ENCODE measurements around the gene TASOR.
A peak's percentile ranks its signal among the peaks of the same experiment; 100 is the strongest.
"Not testable (repeated sequence)": the region's sequence is repeated elsewhere in the genome, so short reads cannot be mapped to it uniquely, and the experiment has no call there.

Gene TASOR

GRCh38 chr3:56693750-56694149 lies 10.7 kb upstream of the TASOR start:
- no peak for TF ChIP-seq JUND (IDR thresholded peaks at IDR 0.05; ENCODE audit: low read depth)
- in situ Hi-C loops (cut with HindIII; ENCODE audit: low pct_unique_long_range_greater_than_20kb, low sequenced_read_pairs) = no loop called here
- no peak for DNase-seq (ENCODE audit: low read depth in 1 of 2, low spot score in 1 of 2)

DNA sequence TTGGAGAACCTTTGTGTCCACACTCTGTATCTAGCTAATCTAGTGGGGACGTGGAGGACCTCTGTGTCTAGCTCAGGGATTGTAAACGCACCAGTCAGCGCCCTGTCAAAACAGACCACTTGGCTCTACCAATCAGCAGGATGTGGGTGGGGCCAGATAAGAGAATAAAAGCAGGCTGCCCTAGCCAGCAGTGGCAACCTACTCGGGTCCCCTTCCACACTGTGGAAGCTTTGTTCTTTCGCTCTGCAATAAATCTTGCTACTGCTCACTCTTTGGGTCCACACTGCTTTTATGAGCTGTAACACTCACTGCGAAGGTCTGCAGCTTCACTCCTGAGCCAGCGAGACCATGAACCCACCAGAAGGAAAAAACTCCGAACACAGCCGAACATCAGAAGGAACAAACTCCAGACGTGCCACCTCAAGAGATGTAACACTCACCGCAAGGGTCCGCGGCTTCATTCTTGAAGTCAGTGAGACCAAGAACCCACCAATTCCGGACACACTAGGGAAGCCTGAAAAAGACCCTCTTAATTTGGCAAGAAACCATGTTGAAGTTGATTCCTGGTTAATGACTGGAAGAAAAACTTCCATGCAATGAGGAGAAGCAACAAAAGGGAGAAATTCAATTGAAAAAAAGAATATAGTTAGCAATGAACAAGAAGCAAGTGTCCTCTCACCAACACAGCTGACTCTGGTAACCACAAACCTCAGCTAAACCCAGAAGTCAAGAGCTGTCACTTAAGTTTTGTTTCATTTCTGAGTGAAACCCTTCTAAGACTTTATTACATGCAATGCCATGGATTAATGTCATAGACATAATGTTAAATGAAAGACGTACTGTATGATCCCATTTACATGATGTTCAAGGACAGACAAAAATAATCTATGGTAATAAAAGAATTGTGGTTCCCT lies 9.7 kb upstream of the TASOR start:
- in situ Hi-C loops (cut with HindIII; ENCODE audit: low pct_unique_long_range_greater_than_20kb, low sequenced_read_pairs); DNase-seq (ENCODE audit: low read depth in 1 of 2, low spot score in 1 of 2): not testable (repeated sequence)

DNA sequence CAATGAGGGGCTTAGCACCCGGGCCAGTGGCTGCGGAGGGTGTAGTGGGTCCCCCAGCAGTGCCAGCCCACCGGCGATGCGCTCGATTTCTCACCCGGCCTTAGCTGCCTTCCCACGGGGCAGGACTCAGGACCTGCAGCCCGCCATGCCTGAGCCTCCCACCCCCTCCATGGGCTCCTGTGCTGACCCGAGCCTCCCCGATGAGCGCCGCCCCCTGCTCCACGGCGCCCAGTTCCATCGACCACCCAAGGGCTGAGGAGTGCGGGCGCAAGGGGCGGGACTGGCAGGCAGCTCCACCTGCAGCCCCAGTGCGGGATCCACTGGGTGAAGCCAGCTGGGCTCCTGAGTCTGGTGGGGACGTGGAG lies 8.9 kb upstream of the TASOR start:
- DNase-seq (ENCODE audit: low read depth in 1 of 2, low spot score in 1 of 2); in situ Hi-C loops (cut with HindIII; ENCODE audit: low pct_unique_long_range_greater_than_20kb, low sequenced_read_pairs): not testable (repeated sequence)

DNA sequence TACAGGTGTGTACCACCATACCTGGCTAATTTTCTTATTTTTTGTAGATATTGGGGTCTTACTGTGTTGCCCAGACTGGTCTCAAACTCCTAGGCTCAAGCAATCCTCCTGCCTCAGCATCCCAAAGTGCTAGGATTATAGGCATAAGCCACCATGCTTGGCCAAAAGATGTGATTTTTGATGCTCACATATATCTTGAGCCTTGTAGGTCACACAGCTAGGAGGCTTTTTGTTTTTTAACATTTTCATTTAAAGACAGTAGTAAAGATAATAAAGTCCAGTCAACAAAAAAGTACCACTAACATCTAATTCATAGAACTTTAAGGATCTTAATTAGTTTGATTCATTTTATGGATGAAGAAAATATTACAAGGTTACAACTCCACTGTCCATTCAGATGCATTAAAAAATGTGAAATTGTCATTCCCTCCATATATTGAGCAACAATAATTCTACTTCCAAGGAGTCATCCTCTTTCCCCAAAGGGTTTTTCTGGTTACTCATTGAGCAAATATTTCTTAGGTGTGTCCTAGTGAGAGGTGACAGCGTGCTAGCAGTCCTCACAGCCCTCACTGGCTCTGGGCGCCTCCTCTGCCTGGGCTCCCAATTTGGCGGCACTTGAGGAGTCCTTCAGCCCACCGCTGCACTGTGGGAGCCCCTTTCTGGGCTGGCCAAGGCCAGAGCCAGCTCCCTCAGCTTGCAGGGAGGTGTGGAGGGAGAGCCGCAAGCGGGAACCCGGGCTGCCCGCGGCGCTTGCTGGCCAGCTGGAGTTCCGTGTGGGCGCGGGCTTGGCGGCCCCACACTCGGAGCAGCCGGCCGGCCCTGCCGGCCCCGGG lies 8.3 kb upstream of the TASOR start:
- TF ChIP-seq JUND (IDR thresholded peaks at IDR 0.05; ENCODE audit: low read depth) = no peak
- in situ Hi-C loops (cut with HindIII; ENCODE audit: low pct_unique_long_range_greater_than_20kb, low sequenced_read_pairs) = no loop called here
- peak in 1 of 2 experiments; percentile 46 for DNase-seq (ENCODE audit: low read depth in 1 of 2, low spot score in 1 of 2)

DNA sequence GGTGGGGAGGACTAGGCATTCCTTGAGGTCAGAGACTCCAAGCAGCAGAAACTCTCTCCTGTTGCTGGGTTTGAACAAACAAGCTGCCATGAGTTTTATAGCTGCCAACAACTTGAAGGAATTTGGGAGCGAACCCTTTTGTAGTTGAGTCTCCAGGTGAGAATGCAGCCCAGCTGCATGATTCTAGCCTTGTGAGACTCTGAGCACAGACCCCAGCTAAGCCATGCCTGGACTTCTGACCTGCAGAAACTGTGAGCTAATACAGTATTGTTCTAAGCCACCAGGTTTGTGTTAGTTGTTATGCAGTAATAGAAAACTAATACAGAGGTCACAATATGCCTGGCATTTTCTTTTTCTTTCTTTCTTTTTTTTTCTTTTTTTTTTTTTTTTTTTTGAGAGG lies 6.2 kb upstream of the TASOR start:
- in situ Hi-C loops (cut with HindIII; ENCODE audit: low pct_unique_long_range_greater_than_20kb, low sequenced_read_pairs) = no loop called here
- DNase-seq (ENCODE audit: low read depth in 1 of 2, low spot score in 1 of 2) = no peak

GRCh38 chr3:56688191-56688590 lies 5.1 kb upstream of the TASOR start:
- TF ChIP-seq JUND (IDR thresholded peaks at IDR 0.05; ENCODE audit: low read depth) = no peak

More for the DNA sequence above, 6.2 kb upstream of the TASOR start:
- TF ChIP-seq JUND (IDR thresholded peaks at IDR 0.05; ENCODE audit: low read depth) = no peak

DNA sequence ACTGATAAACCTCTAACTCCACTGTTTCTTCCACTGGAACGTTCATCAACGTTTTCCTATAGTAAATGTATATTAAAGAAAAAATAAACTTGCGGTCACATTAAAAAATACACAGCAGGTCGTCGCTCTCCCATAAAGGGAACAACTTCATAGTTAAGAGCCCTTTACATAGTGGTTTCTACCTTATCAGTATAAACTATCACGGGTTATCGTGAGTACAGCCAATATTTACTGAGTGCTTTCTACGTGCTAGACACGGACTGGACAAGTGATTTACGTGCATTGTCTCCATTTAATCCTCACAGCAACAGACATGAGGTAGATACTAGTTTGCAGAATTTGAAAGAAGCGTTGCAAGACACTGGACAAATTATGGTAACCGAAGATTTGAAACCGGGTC lies 964 bp upstream of the TASOR start:
- in situ Hi-C loops (cut with HindIII; ENCODE audit: low pct_unique_long_range_greater_than_20kb, low sequenced_read_pairs) = no loop called here
- no peak for TF ChIP-seq JUND (IDR thresholded peaks at IDR 0.05; ENCODE audit: low read depth)
- DNase-seq (ENCODE audit: low read depth in 1 of 2, low spot score in 1 of 2) = no peak

More at GRCh38 chr3:56688191-56688590, 5.1 kb upstream of the TASOR start:
- in situ Hi-C loops (cut with HindIII; ENCODE audit: low pct_unique_long_range_greater_than_20kb, low sequenced_read_pairs) = no loop called here
- DNase-seq (ENCODE audit: low read depth in 1 of 2, low spot score in 1 of 2) = no peak

GRCh38 chr3:56682462-56683121 lies 473 bp downstream of the TASOR start:
- in situ Hi-C loops (cut with HindIII; ENCODE audit: low pct_unique_long_range_greater_than_20kb, low sequenced_read_pairs) = no loop called here
- no peak for TF ChIP-seq JUND (IDR thresholded peaks at IDR 0.05; ENCODE audit: low read depth)
- peak; percentile 13 to 68 for DNase-seq (ENCODE audit: low read depth in 1 of 2, low spot score in 1 of 2)

DNA sequence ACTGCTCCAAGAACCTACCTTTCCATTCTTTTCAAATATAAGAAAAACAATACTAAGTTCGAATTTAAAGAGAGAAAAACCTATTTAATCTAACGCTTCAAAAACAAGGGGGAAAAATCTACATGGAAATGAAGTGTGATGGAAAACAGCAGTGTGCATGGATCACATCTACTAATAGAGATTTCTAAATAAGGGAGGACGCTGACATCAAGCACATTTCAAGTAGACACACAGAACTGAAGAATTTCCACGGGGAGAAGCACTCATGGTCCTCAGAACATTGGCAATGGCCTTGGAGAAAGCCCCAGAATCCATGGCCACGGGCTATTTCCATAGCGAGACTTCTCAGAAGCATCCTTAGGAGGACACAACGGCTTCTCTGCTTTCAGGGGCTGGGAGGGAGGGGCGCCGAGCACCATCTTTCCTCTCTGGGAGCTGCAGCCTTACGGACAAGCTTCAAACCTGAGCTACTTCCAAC lies 1.0 kb downstream of the TASOR start:
- TF ChIP-seq JUND (IDR thresholded peaks at IDR 0.05; ENCODE audit: low read depth) = no peak
- in situ Hi-C loops (cut with HindIII; ENCODE audit: low pct_unique_long_range_greater_than_20kb, low sequenced_read_pairs) = no loop called here
- DNase-seq (ENCODE audit: low read depth in 1 of 2, low spot score in 1 of 2) = no peak

DNA sequence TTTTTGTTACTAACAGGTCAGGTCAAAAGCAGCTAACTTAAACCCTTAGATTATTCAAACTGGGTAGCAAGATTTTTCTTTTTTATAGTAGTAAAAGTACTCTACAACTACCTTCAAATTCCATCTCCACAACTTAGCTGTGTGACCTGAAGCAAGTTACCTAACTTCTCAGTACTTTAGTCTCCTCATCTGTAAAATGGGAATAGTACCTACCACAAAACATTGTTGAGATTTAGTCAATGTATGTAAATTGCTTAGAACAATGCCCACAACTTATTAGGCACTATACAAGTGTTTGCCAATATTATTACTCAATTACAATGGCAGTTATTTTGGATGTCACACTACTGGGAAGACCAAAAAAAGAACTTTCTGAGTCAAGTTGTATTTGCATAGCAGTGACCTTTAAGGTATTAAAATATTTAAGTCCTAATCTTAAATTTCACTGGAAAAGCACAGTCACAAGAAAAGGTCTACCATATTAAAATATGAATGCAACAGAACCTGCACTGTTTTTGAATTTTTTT lies 2.9 kb downstream of the TASOR start:
- no peak for TF ChIP-seq JUND (IDR thresholded peaks at IDR 0.05; ENCODE audit: low read depth)
- in situ Hi-C loops (cut with HindIII; ENCODE audit: low pct_unique_long_range_greater_than_20kb, low sequenced_read_pairs) = no loop called here
- no peak for DNase-seq (ENCODE audit: low read depth in 1 of 2, low spot score in 1 of 2)

DNA sequence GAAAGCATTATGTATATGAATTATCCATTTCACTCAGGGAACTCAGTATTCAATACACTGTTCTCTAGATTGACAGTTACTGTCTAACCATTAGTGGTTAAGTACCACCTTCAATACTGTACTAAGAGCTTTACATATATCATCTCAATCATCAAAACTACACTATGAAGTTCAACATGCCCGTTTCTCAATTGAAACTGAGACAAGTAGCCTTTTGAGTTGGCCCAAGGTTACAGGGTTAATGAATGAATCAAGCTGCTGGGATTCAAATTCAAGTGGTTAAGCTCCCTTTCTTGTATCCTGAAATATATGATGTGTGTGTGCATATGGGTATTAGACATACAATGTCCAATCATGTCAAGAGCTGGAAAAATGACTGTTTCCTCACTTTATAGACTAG lies 5.8 kb downstream of the TASOR start:
- in situ Hi-C loops (cut with HindIII; ENCODE audit: low pct_unique_long_range_greater_than_20kb, low sequenced_read_pairs) = no loop called here
- no peak for TF ChIP-seq JUND (IDR thresholded peaks at IDR 0.05; ENCODE audit: low read depth)
- DNase-seq (ENCODE audit: low read depth in 1 of 2, low spot score in 1 of 2) = no peak

- no peak for TF ChIP-seq JUND (IDR thresholded peaks at IDR 0.05; ENCODE audit: low read depth)
- DNase-seq (ENCODE audit: low read depth in 1 of 2, low spot score in 1 of 2) = no peak
- in situ Hi-C loops (cut with HindIII; ENCODE audit: low pct_unique_long_range_greater_than_20kb, low sequenced_read_pairs) = no loop called here
Measured at GRCh38 chr3:56673781-56674457, 9.1 kb downstream of the TASOR start.
